ENCODE measurements around the gene PIP5K1B. TPM values are rescaled to one million over a fixed set of nuclear protein-coding genes. Genes with fewer than 3 reads are reported as not detected.
"Not testable (repeated sequence)": the region's sequence is repeated elsewhere in the genome, so short reads cannot be mapped to it uniquely, and the experiment has no call there.

PIP5K1B gene
- polyA plus RNA-seq, 4 donors: 7.6 to 8.5 (median 8.0) TPM

- no peak for DNase-seq (ENCODE audit: low read depth in 4 of 4, low spot score in 3 of 4)
These were observed 273.0 kb downstream of the PIP5K1B start for GRCh38 chr9:68978066-68978465.

GRCh38 chr9:68978501-68978900 is 273.5 kb downstream of the PIP5K1B start:
- no peak for DNase-seq (ENCODE audit: low read depth in 4 of 4, low spot score in 3 of 4)

- DNase-seq (ENCODE audit: low read depth in 4 of 4, low spot score in 3 of 4): no peak
These were observed 274.7 kb downstream of the PIP5K1B start for GRCh38 chr9:68979538-68980314.

- no peak for DNase-seq (ENCODE audit: low read depth in 4 of 4, low spot score in 3 of 4)
These were observed 275.4 kb downstream of the PIP5K1B start for GRCh38 chr9:68980341-68980914.

- DNase-seq (ENCODE audit: low read depth in 4 of 4, low spot score in 3 of 4): peak in 2 of 4 donors; percentile 60
These were observed 276.7 kb downstream of the PIP5K1B start for GRCh38 chr9:68981789-68982188.

- DNase-seq (ENCODE audit: low read depth in 4 of 4, low spot score in 3 of 4): no peak
These were observed 278.0 kb downstream of the PIP5K1B start for GRCh38 chr9:68983008-68983411.

- DNase-seq (ENCODE audit: low read depth in 4 of 4, low spot score in 3 of 4): no peak
These were observed 278.7 kb downstream of the PIP5K1B start for GRCh38 chr9:68983522-68984424.

- DNase-seq (ENCODE audit: low read depth in 4 of 4, low spot score in 3 of 4): not testable (repeated sequence)
These were observed 281.9 kb downstream of the PIP5K1B start for GRCh38 chr9:68986949-68987348.

GRCh38 chr9:68991457-68991856 is 286.4 kb downstream of the PIP5K1B start:
- DNase-seq (ENCODE audit: low read depth in 4 of 4, low spot score in 3 of 4): no peak

- no peak for DNase-seq (ENCODE audit: low read depth in 4 of 4, low spot score in 3 of 4)
These were observed 290.7 kb downstream of the PIP5K1B start for GRCh38 chr9:68995776-68996175.

- no peak for DNase-seq (ENCODE audit: low read depth in 4 of 4, low spot score in 3 of 4)
These were observed 291.4 kb downstream of the PIP5K1B start for GRCh38 chr9:68996462-68996861.

GRCh38 chr9:68997666-68998065 is 292.6 kb downstream of the PIP5K1B start:
- DNase-seq (ENCODE audit: low read depth in 4 of 4, low spot score in 3 of 4): no peak

GRCh38 chr9:68998385-68998784 is 293.3 kb downstream of the PIP5K1B start:
- no peak for DNase-seq (ENCODE audit: low read depth in 4 of 4, low spot score in 3 of 4)

- no peak for DNase-seq (ENCODE audit: low read depth in 4 of 4, low spot score in 3 of 4)
These were observed 293.8 kb downstream of the PIP5K1B start for GRCh38 chr9:68998812-68999211.

- peak; percentile 48 to 65 (median 59) for DNase-seq (ENCODE audit: low read depth in 4 of 4, low spot score in 3 of 4)
These were observed 294.5 kb downstream of the PIP5K1B start for GRCh38 chr9:68999393-69000105.

- DNase-seq (ENCODE audit: low read depth in 4 of 4, low spot score in 3 of 4): no peak
These were observed 296.9 kb downstream of the PIP5K1B start for GRCh38 chr9:69001921-69002320.

GRCh38 chr9:69003051-69003450 is 298.0 kb downstream of the PIP5K1B start:
- no peak for DNase-seq (ENCODE audit: low read depth in 4 of 4, low spot score in 3 of 4)

- DNase-seq (ENCODE audit: low read depth in 4 of 4, low spot score in 3 of 4): no peak
These were observed 299.8 kb downstream of the PIP5K1B start for GRCh38 chr9:69004836-69005235.

- DNase-seq (ENCODE audit: low read depth in 4 of 4, low spot score in 3 of 4): no peak
These were observed 304.7 kb downstream of the PIP5K1B start for GRCh38 chr9:69009708-69010107.

- DNase-seq (ENCODE audit: low read depth in 4 of 4, low spot score in 3 of 4): no peak
These were observed 307.8 kb downstream of the PIP5K1B start for GRCh38 chr9:69012696-69013381.

Data from right renal pelvis (tissue), 4 donors.